ENCODE results near the gene CPM.

DNA sequence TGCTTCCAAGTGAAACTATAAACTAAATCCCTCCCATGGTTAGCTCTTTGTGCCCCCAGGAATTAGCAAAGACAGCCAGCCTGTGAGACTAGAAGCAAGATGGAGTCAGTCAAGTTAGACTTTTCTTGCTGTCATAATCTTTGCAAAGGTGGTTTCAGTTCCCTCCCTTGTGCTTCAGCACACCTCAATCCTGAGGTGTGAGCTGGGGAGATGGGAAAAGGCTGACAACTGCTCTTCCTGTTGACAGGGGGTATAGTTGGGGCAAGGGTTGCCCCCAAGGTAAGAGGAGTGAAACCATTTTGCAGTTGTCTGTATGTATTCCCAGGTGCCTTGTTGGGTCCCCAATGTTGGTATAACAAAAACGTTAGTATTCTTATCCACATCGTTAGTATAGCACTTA, 12.3 kb upstream of the CPM start:
- TF ChIP-seq, protein P1, sequence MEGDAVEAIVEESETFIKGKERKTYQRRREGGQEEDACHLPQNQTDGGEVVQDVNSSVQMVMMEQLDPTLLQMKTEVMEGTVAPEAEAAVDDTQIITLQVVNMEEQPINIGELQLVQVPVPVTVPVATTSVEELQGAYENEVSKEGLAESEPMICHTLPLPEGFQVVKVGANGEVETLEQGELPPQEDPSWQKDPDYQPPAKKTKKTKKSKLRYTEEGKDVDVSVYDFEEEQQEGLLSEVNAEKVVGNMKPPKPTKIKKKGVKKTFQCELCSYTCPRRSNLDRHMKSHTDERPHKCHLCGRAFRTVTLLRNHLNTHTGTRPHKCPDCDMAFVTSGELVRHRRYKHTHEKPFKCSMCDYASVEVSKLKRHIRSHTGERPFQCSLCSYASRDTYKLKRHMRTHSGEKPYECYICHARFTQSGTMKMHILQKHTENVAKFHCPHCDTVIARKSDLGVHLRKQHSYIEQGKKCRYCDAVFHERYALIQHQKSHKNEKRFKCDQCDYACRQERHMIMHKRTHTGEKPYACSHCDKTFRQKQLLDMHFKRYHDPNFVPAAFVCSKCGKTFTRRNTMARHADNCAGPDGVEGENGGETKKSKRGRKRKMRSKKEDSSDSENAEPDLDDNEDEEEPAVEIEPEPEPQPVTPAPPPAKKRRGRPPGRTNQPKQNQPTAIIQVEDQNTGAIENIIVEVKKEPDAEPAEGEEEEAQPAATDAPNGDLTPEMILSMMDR (conservative IDR thresholded peaks at IDR 0.05; ENCODE audit: low read length) = no peak
- TF ChIP-seq EZH2phosphoT487 (IDR thresholded peaks at IDR 0.05; ENCODE audit: borderline replicate concordance, low read depth, low read length) = no peak
